Hematopoietic multipotent progenitor cell (in vitro differentiated cells): Measurements from ENCODE around the gene KRTAP10-6. TPM values are rescaled to one million over a fixed set of nuclear protein-coding genes. Genes with fewer than 3 reads are reported as not detected.
A peak's percentile ranks its signal among the peaks of the same experiment; 100 is the strongest.
"Not testable (repeated sequence)": the region's sequence is repeated elsewhere in the genome, so short reads cannot be mapped to it uniquely, and the experiment has no call there.

Experiments
- DNase-seq, 3 donors: peaks; one replicate each; pipeline ENCODE4 v3.0.0-alpha.2; 2011 to 2015; ENCODE audit warnings: low read depth in 2 of 3, low spot score in 2 of 3
- total RNA-seq: library from RNA; depleted of rRNA; stranded (reverse); fragments of >200 nt; gene quantifications from one replicate; pipeline ENCODE4 v1.2.3, GENCODE V29; 2012

KRTAP10-6 gene
- total RNA-seq, 1 donor, result not detected

DNA sequence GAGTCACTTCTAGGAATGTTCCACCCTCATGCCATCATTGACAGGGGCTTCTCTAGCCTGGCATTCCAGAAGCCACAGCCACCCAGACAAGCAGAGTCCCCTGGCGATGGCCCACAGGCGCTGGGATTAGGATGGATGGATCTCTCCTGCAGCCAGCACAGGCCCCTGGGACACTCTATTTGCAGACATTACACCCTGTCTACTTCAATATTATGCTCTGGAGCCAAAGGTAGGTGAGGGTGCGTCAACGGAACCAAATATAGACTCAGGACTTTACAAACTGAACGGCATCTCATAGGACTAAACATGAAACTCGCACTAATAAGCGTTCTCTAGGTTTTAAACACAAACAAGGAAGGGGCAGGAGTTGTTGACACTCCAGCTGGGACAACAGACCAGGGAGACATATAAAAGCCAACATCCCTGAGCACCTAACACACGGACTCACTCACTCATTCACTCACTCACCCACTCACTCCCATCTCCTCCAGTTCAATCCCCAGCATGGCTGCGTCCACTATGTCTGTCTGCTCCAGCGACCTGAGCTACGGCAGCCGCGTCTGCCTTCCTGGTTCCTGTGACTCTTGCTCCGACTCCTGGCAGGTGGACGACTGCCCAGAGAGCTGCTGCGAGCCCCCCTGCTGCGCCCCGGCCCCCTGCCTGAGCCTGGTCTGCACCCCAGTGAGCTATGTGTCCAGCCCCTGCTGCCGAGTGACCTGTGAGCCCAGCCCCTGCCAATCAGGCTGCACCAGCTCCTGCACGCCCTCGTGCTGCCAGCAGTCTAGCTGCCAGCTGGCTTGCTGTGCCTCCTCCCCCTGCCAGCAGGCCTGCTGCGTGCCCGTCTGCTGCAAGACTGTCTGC, 8.0 kb upstream of the KRTAP10-6 start, which contains the start of gene KRTAP10-7:
Gene KRTAP10-7 (plus strand): TSS at position 480 of the 861 bp plus-strand sequence. CDS start 25 bp downstream, at position 505.
- not testable (repeated sequence) for DNase-seq

GRCh38 chr21:44599264-44600029, 7.1 kb upstream of the KRTAP10-6 start:
- no peak for DNase-seq

DNA sequence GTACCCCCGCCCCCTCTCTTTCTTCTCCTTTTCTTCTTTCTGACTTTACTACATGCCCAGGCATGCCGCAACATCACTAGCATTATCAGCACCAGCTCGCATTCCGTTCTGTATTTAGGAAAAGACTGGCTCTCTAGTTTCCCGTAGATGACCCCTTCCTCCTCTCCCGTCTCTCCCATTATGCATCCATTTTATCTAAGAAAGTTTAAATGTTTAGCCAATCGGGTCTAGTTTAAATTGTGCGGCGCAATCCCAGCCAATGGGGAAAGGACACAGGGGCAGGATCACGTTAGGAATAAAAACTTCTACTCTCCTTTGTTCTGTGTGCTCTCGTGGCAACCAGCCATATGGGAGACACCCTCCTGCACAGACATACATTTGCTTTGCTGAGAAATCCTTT, 5.8 kb upstream of the KRTAP10-6 start:
- DNase-seq, result no peak

DNA sequence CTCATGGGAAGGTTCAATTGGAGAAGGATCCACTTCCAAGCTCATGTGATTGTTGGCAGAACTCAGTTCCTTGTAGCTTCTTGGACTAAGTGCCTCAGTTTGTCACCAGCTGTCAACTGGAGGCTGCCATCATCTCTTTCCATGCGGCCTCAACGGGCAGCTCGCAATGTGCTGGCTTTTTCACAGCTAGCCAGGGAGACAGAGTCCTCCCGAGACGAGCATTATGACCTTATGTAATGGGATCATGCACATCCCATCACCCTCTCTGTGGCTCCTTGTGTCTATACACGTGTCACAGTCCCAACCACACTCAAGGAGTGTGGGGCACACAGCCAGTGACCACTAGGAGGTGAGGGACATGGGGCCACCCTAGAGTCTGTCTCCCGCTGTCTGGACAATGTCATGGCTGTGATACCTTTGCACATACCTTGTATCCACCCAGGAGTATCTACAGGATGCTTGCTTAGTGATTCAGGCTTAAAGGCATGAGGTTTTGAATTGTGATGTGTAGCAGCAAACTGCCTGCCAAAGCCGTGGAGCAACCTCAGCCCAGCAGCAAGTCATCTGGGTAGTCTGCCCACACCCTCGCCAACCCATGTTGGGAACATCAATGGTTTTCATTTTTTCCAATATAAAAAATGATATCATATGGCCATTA, 3.9 kb upstream of the KRTAP10-6 start:
- DNase-seq, result no peak

DNA sequence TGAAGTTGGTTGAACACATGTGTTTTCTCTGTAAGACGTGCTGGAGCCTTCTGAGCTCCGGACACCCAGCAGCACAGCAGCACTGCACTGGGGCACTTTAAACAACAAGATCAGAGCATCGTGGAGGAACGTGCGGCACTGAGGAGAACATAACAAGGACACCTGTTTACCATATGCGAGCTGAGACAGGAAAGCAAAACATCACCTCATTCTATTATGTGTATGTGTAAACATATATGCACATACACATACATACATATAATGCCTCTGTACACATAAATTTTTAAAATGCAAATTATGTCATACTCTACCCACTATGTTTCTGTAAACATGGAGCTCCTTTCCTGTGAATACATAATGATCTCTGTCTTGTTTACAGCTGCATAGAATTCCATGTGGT, 3.2 kb upstream of the KRTAP10-6 start:
- DNase-seq, result no peak

- DNase-seq, result no peak
These were observed 2.2 kb upstream of the KRTAP10-6 start for GRCh38 chr21:44594406-44594916.

GRCh38 chr21:44593598-44594405, 1.5 kb upstream of the KRTAP10-6 start:
- DNase-seq, result peak in 2 of 3 donors; percentile 20 to 36

DNA sequence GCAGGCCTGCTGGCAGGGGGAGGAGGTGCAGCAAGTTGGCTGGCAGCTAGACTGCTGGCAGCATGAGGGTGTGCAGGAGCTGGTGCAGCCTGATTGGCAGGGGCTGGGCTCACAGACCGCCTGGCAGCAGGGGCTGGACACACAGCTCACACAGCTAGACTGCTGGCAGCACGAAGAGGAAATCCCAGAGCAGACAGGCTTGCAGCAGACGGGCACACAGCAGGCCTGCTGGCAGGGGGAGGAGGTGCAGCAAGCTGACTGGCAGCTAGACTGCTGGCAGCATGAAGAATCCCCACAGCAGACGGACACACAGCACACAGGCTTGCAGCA, 539 bp downstream of the KRTAP10-6 start:
- DNase-seq, result not testable (repeated sequence)

GRCh38 chr21:44590897-44591800, 1.2 kb downstream of the KRTAP10-6 start:
- not testable (repeated sequence) for DNase-seq

GRCh38 chr21:44590311-44590721, 2.0 kb downstream of the KRTAP10-6 start:
- DNase-seq, result no peak

DNA sequence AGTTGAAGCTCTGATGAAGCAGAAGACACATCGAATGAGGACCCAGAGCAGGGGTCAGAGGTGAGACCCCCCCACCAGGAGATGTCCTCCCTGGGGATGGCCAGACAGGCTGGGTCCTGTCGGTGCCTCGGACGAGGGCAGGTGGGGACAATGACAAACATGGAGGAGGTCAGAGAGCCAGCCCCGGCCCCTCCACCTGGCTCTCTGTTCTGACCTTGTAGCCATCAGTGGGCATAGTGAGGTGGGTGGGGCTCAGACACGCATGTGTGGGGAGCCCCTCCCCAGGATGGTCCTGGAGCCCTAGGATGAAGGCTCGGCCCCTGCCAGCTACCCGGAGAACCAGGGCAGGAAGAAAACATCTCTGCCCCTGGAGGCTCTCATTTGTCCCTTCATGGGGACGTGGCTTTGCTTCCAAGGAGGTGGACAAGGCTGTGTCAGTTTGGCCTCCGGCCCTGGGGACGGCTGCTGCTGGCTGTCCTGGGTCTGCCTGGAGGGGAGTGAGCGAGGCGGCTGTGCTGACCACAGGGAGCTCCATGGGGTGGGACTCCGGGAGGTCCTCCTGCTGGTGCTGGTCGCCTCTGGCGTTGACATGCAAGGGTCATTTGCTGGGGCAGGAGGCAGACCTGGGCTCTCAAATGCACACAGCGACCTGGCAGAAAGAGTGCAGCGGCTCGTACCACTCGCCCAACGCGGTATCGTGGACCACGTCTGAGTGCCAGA, 2.6 kb downstream of the KRTAP10-6 start:
- no peak for DNase-seq

DNA sequence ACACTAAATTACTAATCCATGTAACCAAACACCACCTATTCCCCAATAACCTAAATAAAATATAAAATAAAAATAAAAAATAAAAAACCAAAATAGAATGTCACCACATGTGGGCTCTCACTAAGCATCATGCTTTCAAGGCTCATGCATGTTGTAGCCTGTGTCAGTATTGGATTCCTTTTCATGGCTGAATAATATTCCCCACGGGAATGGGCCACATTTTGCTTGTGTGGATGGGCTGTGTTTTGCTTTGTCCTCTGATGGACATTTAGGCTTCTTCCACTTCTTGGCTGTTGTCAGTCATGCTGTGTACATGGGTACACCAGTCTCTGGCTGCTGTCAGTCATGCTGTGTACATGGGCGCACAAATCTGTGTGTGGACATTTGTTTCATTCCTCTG, 3.2 kb downstream of the KRTAP10-6 start:
- no peak for DNase-seq

GRCh38 chr21:44585892-44586291, 6.4 kb downstream of the KRTAP10-6 start:
- no peak for DNase-seq

- no peak for DNase-seq
These were observed 8.5 kb downstream of the KRTAP10-6 start for GRCh38 chr21:44583800-44584147.

DNA sequence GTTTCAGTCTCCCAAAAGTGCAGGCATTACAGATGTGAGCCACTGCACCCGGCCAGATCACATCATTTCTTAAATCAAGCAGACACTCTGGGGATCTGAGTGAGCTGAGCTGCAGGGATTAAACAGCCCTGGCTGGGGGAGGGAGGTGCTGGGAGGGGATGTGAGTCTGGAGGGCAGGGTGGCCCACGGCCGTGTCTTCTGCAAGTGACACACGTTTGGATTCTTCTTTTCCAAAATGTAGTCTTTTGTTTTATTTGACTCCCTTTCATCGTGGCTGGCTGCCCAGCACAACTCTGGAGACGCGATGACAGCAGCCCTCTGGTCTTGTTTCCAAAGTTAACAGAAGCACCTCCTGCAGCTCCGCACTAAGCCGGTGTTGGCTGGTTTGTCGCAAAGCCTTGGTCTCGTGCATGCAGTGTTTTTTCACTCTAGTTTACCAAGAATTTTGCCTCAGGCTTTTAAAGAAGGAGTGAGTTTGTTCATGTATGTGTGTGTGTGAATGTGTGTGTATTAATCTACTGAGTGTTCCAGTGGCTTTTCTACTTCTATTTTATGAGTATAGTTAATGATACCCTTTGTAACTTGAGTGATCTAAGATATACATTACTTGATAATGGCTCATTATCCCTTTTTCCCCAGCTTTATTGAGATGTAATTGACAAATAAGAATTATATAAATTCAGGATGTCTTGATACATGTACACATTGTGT, 9.1 kb downstream of the KRTAP10-6 start:
- DNase-seq, result no peak

DNA sequence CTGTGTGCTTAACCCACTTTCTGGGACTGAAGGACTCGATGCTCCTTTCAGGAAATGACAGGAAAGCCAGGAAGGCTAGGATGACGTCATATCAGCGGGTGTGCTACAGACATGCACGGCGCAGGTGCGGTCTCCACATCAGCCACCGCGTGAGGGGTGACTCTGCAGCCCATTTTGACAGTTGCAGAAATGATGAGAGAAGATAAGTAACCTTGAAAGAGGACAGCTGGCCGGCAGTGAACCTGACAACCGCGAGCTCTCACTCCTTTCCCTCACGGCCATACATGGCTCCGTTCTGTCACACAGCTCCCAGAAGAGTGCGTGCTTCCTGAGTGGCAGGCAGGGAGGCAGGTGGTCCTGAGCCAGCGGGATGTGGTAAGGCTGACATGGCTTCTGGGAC, 10.2 kb downstream of the KRTAP10-6 start:
- no peak for DNase-seq

DNA sequence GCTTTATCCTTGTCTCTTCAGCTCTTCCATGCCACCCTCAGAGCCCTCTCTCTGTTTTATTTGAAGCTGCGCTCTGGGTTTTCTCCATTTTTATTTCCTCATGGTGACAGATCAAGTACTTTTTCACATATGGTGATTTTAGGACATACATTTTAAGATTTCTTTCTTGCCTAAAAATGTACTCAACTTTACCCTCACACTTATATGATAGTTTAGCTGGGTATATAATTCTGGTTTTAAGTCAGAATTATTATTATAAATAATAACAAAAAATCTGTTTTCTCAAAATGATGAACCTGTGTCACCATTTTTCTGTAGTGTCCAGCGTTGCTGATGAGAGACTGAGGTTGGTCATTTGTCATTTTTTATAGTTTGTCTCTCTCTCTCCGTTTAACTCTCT, 11.1 kb downstream of the KRTAP10-6 start:
- DNase-seq, result no peak

- not testable (repeated sequence) for DNase-seq
These were observed 12.0 kb downstream of the KRTAP10-6 start, which contains the start of gene KRTAP10-5 for GRCh38 chr21:44580231-44580821. Gene KRTAP10-5 (minus strand): TSS chr21:44580604. CDS start chr21:44580578, 26 bp downstream.
